Right forelimb (tissue), 1 donor: ENCODE measurements around the gene PDE8B.
"Not testable (repeated sequence)": the region's sequence is repeated elsewhere in the genome, so short reads cannot be mapped to it uniquely, and the experiment has no call there.

Experiments
- DNase-seq: peaks from one replicate; pipeline ENCODE4 v3.0.0-alpha.2; 2018

PDE8B gene

DNA sequence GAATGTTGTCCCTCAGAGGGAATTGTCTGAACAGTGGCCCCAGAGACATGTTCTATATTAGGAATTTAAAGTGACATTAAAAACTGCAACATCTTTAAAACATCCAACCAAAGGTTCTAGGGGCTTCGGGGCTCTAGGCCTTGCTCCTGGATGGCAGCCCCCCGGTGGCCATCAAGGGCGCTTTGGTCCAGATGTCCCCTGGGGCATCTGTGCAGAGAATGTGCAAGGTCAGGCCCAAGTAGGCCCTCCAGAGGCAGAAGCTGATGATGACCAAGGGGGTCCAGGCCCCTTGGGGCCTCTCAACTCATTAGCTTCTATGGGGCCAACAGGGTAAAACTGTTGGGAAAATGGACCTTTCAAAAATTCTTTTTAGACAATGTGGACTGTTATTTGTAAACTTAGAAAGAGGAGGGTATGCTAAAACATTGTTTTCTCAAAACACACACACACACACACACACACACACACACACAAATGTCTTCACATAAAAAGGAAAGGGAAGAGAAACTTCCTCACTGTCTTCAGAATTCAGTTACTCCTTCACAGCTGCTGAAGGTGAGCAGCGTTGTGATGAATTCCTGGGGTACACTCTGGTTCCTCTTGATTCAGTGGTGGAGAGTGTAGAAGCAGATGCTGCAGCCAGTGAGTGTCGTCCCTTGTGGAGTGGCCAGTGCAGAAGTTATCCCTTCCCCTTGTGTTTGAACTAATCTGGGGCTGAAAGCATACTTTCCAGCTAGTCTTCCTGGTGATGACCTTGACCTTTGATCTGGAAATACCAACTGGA lies 156.4 kb downstream of the PDE8B start:
- DNase-seq: no peak

DNA sequence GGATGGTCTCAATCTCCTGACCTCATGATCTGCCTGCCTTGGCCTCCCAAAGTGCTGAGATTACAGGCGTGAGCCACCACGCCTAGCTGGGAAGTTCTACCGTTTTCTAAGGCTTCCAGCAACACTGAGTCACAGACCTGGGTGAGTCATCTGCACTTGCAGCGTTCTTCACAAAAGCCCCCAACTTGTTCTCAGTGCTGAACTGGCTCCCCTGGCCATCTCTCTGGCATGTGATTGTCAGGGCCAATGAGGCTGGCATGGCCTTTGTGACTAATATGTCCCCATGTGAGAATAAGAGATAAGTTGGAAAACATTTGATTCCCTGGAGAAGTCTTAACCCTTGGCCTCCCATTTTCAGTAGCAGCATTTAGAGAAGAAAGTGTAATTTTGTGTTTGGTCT lies 157.3 kb downstream of the PDE8B start:
- DNase-seq: no peak

- DNase-seq: no peak
Measured at GRCh38 chr5:77368367-77368766, 157.9 kb downstream of the PDE8B start.

- no peak for DNase-seq
Measured at GRCh38 chr5:77369566-77369965, 159.1 kb downstream of the PDE8B start.

DNA sequence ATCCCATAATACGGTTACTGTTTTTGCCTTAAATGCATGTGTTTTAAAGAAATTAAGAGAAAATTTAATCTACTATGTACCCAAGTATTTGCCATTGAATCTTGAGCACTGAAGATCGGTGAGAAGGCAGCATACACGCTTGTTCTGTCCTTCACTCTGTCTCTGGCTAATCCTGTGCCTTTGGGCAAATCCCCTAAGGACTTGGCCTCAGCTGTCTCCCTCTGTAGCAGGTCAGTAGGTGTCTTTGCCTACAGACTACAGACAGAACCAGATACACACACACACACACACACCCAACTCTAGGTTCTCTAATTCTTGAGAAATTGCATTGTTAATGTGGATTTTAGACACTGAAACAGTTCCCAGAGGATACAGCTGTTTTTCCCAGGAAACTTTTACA lies 164.2 kb downstream of the PDE8B start:
- DNase-seq: no peak

DNA sequence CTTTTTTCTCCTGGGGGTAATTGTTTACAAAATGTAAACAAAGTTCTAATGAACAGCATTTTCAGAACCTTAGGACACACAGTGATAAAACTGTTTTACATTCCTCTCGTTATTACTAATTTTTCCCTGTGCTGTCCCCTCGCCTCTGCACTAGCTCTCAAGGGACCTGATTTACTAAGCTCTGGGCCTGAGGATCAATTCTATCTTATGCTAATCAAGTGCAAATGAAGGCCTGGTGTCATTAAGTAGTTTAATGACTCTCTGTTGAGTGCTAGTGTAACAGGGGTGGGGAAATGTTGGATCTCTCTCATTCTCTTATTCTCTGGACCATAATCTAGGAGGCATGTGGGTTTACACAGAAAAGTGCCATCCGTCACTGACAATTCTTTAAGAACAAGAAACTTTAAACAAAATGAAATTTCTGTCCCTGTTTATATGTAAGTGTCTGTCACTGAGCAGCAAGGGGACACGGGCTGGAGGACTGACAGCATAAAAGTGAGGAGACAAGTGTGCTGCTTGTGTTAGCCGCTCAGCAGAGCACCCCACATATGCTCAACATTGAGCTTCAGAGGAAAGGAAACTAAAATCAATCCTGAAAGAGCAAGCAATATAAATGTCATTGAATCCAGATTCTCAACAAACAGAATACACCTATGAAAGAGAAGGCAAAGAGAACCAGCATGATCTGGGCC lies 166.3 kb downstream of the PDE8B start:
- DNase-seq: no peak

- DNase-seq: no peak
Measured at GRCh38 chr5:77379558-77380061, 169.1 kb downstream of the PDE8B start.

DNA sequence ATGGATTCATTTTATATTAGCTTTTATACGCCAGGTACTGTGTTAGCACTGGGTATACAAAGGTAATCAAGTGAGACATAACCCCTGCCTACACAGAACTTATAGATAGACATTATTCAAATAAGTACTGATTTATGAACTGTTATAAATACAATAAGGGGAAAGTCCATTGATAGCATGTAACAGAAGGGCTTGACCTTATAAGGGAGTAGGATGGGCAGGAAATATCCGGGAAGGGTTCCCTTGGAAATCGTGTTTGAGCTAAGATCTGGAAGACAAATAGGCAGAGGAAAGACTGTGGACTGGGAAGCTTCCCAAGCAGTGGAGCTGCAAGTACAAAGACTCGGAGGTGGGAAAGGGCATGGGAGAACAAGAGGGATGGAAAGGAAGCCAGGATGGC lies 170.2 kb downstream of the PDE8B start:
- no peak for DNase-seq

DNA sequence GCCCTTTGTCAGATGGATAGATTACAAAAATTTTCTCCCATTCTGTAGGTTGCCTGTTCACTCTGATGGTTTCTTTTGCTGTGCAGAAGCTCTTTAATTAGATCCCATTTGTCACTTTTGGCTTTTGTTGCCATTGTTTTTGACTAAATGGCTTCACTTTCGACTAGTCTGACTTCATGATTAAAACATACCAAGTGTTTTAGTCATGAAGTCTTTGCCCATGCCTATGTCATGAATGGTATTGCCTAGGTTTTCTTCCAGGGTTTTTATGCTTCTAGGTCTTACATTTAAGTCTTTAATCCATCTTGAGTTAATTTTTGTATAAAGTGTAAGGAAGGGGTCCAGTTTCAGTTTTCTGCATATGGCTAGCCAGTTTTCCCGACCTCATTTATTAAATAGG lies 172.9 kb downstream of the PDE8B start:
- DNase-seq: not testable (repeated sequence)

- not testable (repeated sequence) for DNase-seq
Measured at GRCh38 chr5:77386340-77386739, 175.9 kb downstream of the PDE8B start.

- DNase-seq: no peak
Measured at GRCh38 chr5:77389746-77390145, 179.3 kb downstream of the PDE8B start.

DNA sequence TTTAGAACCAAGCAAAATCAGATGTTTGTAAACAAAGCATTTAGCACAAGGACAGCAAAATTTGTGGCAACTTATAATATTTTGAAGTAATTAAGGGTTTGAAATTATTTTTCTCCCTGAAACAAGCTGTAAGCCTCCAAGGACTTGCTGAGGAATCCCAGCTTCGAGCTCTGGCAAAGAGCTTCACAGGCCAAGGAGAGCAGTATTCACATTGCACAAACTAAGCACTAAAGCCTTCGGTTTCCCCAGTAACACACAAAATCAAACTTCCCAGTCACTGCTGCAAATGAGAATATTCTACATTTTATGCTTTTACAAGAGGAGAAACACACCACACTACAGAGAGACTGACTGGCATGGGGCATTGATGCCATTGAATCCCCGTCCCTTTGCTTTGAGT lies 179.7 kb downstream of the PDE8B start:
- DNase-seq: no peak

GRCh38 chr5:77390795-77391194 lies 180.3 kb downstream of the PDE8B start:
- DNase-seq: no peak

- no peak for DNase-seq
Measured at GRCh38 chr5:77391240-77391765, 180.8 kb downstream of the PDE8B start.

- no peak for DNase-seq
Measured at GRCh38 chr5:77394064-77394715, 183.7 kb downstream of the PDE8B start.

- DNase-seq: no peak
Measured at GRCh38 chr5:77396017-77396416, 185.5 kb downstream of the PDE8B start.

DNA sequence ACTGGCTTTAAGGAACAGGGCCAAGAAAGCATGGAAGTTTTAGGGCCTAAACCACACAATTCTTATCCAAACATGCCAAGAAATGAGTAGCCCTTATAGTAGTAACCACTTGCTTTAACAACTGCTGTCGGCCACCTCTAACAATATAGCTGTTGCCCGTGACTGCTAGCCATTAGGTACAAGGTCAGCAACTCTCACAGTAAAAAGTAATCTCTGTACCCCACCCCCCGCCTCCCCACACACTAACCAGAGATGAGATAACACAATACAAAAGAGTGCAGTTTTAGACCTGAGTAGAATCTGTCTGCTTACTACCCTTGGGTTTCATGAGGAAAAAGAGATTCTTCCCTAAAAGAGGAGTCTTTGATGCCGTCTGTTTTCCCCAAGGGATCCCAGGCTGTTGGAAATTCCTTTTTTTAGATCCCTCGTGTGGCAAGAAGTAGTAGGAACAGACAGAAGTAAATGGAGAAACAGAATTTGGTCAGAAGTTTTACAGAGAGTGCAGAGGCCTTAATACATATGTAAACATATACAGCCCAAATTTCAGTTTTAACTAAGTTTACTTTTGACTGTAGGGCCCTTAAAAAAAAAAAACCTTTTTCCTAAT lies 187.3 kb downstream of the PDE8B start:
- DNase-seq: no peak

DNA sequence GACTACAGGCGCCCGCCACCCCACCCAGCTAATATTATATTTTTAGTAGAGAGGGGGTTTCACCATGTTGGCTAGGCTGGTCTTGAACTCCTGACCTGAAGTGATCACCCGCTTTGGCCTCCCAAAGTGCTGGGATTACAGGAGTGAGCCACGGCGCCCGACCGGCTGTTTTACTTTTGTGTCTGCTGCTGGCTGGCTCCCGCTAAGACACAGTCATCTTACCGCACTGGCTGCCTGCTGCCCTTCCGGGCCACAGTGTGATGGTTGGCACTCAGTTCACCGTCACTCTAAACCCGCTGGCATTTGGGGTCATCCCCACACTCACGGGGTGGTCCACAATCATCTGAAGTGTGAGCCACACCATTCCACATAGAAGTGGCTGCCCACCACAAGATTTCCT lies 188.0 kb downstream of the PDE8B start:
- DNase-seq: no peak

DNA sequence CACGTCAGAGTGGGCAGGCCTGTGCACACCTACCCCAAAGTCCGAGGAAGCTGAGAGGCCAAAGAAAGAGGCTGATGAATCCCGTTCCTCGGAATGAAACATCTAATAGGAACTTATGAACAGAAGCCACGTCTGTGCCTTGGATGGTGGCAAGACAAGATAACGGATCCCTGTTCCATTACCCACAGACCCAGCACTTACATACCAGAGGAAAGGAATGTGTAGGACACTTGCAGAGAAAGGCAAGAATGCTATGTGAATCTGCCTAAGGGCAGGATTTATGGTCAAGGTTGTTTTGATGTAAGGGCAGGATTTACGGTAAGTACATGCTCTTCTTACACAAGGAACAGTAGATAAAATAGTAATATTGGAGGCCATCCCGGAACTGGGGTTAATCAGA lies 188.4 kb downstream of the PDE8B start:
- no peak for DNase-seq

- DNase-seq: no peak
Measured at GRCh38 chr5:77400645-77401044, 190.2 kb downstream of the PDE8B start.

- no peak for DNase-seq
Measured at GRCh38 chr5:77402796-77403195, 192.3 kb downstream of the PDE8B start.

DNA sequence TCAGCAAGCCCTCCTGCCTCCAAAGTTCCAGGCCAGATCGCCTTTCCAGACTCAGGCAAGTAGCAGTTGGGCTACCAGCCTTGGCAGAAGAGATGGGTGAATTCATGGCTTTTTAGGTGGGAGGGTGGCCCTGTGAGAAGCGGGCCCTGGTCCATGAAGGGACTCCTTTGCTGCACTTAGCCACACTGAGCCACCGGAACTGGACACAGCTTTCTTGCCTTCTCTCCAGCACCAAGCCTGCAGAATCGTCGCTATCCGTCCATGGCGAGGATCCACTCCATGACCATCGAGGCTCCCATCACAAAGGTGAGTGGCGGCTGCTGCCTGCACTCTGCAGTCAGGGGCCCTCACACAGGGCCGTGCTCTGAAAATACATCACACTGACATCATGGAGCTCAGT lies 196.7 kb downstream of the PDE8B start:
- no peak for DNase-seq
